HCT116 (cell line): ENCODE data around the gene HECW1. TPM values are rescaled to one million over a fixed set of nuclear protein-coding genes. Genes with fewer than 3 reads are reported as not detected.

Experiments
- ATAC-seq: fragments of 200-7000 bp; cut with Tn5 transposase; 2 replicates; pipeline ENCODE4 v1.9.1; 2020; ENCODE audit warnings: mild to moderate bottlenecking, moderate library complexity
- BruUV-seq: library from RNA; stranded (reverse); fragments of 400-500 nt; replicated peaks from 2 replicates; lab custom pipeline; 2021; lab: Mats Ljungman, UMichigan
- CTCF ChIA-PET: fragments of 300-600 bp; sonication (Branson Sonifier 250); formaldehyde crosslinking; loops from one replicate; lab custom pipeline; 2021; ENCODE audit warnings: antibody characterized with exemption; lab: Charles Lee
- POLR2A ChIA-PET: fragments of 300-600, 350-600 bp; sonication (Branson Sonifier 250); formaldehyde crosslinking; loops from one replicate; lab custom pipeline; 2021; ENCODE audit warnings: antibody characterized with exemption; lab: Charles Lee
- RAD21 ChIA-PET, 2 experiments: fragments of 300-600 bp; sonication (Branson Sonifier 250); formaldehyde crosslinking; loops; one replicate each; lab custom pipeline; 2023; ENCODE audit warnings: low total read pairs in 2 of 2; ENCODE audit not compliant: uncharacterized antibody in 2 of 2, unreplicated experiment in 2 of 2, low non-redundant PET in 1 of 2; lab: Charles Lee
- DNase-seq: peaks from one replicate; pipeline ENCODE4 v3.0.0-alpha.2; 2010; ENCODE audit warnings: low read depth, low spot score
- H2AFZ ChIP-seq: fragments of 200-600 bp; shearing (Covaris generic), sonication (generic); 2 replicates; pipeline ENCODE4 v1.6.1; 2017; ENCODE audit warnings: low read depth, mixed run types, mixed read lengths, antibody characterized with exemption, low read length; ENCODE audit not compliant: poor library complexity, severe bottlenecking
- H3K27ac ChIP-seq: 2 replicates; pipeline ENCODE4 v1.5.1; 2012; ENCODE audit warnings: low read depth, low read length
- H3K27me3 ChIP-seq: fragments of 200-600 bp; sonication (generic); 2 replicates; pipeline ENCODE4 v1.6.1; 2016; ENCODE audit warnings: mixed run types, low read length, mixed read lengths; ENCODE audit not compliant: insufficient read depth
- H3K36me3 ChIP-seq, 2 experiments: fragments of 200-500 bp in 1 of 2; fragments of 200-600 bp in 1 of 2; sonication (Bioruptor generic) in 1 of 2; sonication (generic) in 1 of 2; 2 replicates each; pipeline versions ENCODE4 v1.5.1 to v1.6.1; 2014 to 2016; ENCODE audit warnings: low read length in 2 of 2, inconsistent platforms in 1 of 2, mixed read lengths in 1 of 2, mixed run types in 1 of 2; ENCODE audit not compliant: insufficient read depth in 2 of 2, control insufficient read depth in 1 of 2
- H3K4me1 ChIP-seq, 2 experiments: fragments of 200-600 bp in 1 of 2; sonication (generic) in 1 of 2; 2 replicates each; pipeline versions ENCODE4 v1.5.1 to v1.6.1; 2012 to 2017; ENCODE audit warnings: low read length in 2 of 2, inconsistent platforms in 1 of 2, mild to moderate bottlenecking in 1 of 2, mixed read lengths in 1 of 2, mixed run types in 1 of 2, moderate library complexity in 1 of 2; ENCODE audit not compliant: insufficient read depth in 2 of 2, control insufficient read depth in 1 of 2
- H3K4me2 ChIP-seq: fragments of 200-600 bp; sonication (generic); 2 replicates; pipeline ENCODE4 v1.6.1; 2017; ENCODE audit warnings: mixed run types, low read length, mixed read lengths
- H3K4me3 ChIP-seq, 2 experiments: fragments of 200-600 bp in 1 of 2; sonication (generic) in 1 of 2; replicated peaks in 1 of 2; 2 replicates each; pipeline ENCODE4 v1.5.1; 2011 to 2016; ENCODE audit warnings: low read length in 2 of 2, control low read depth in 1 of 2, low read depth in 1 of 2, mild to moderate bottlenecking in 1 of 2, mixed read lengths in 1 of 2, mixed run types in 1 of 2
- H3K79me2 ChIP-seq: fragments of 200-600 bp; sonication (generic); 2 replicates; pipeline ENCODE4 v1.6.1; 2017; ENCODE audit warnings: mild to moderate bottlenecking, mixed run types, low read length, moderate library complexity, mixed read lengths; ENCODE audit not compliant: insufficient read depth
- H3K9ac ChIP-seq: fragments of 200-600 bp; sonication (generic); 2 replicates; pipeline ENCODE4 v1.6.1; 2016; ENCODE audit warnings: low read length, mixed read lengths
- H3K9me2 ChIP-seq: fragments of 200-600 bp; sonication (generic), shearing (Covaris generic); 2 replicates; pipeline ENCODE4 v1.6.1; 2017; ENCODE audit warnings: mixed run types, mild to moderate bottlenecking, moderate library complexity; ENCODE audit not compliant: insufficient read depth
- H3K9me3 ChIP-seq, 2 experiments: fragments of 200-500 bp in 1 of 2; fragments of 200-600 bp in 1 of 2; sonication (Bioruptor generic) in 1 of 2; sonication (generic) in 1 of 2; 2 replicates each; pipeline ENCODE4 v1.6.1; 2014 to 2017; ENCODE audit warnings: low read length in 2 of 2, mixed read lengths in 2 of 2, inconsistent platforms in 1 of 2, low read depth in 1 of 2, mild to moderate bottlenecking in 1 of 2, mixed run types in 1 of 2, moderate library complexity in 1 of 2; ENCODE audit not compliant: control insufficient read depth in 1 of 2, insufficient read depth in 1 of 2
- H4K20me1 ChIP-seq: fragments of 200-600 bp; sonication (generic), shearing (Covaris generic); 2 replicates; pipeline ENCODE4 v1.6.1; 2017; ENCODE audit warnings: mixed run types, mild to moderate bottlenecking, moderate library complexity; ENCODE audit not compliant: insufficient read depth
- ATF3 ChIP-seq: IDR thresholded peaks from 2 replicates; pipeline ENCODE4 v1.6.1; 2012
- CEBPB ChIP-seq: IDR thresholded peaks from 2 replicates; pipeline ENCODE4 v1.6.1; 2012; ENCODE audit warnings: low read depth
- ELF1 ChIP-seq: IDR thresholded peaks from 2 replicates; pipeline ENCODE4 v1.6.1; 2012; ENCODE audit warnings: low read depth, borderline replicate concordance
- EZH2phosphoT487 ChIP-seq: fragments of 200-600 bp; IDR thresholded peaks from 2 replicates; pipeline ENCODE4 v1.6.1; 2018; ENCODE audit warnings: antibody characterized with exemption, borderline replicate concordance
- FOSL1 ChIP-seq: IDR thresholded peaks from 2 replicates; pipeline ENCODE4 v1.6.1; 2012; ENCODE audit warnings: low read depth
- JUND ChIP-seq: IDR thresholded peaks from 2 replicates; pipeline ENCODE4 v1.6.1; 2012
- POLR2A ChIP-seq: IDR thresholded peaks from 2 replicates; pipeline ENCODE4 v1.7.0; 2011; ENCODE audit warnings: borderline replicate concordance; ENCODE audit not compliant: insufficient read depth, insufficient read length; ENCODE audit errors: extremely low read depth
- POLR2AphosphoS5 ChIP-seq: IDR thresholded peaks from 2 replicates; pipeline ENCODE4 v1.6.1; 2011; ENCODE audit warnings: mild to moderate bottlenecking, low read depth, low read length, moderate library complexity
- RAD21 ChIP-seq: IDR thresholded peaks from 2 replicates; pipeline ENCODE4 v1.6.1; 2012; ENCODE audit warnings: low read depth, mild to moderate bottlenecking
- REST ChIP-seq: IDR thresholded peaks from 2 replicates; pipeline ENCODE4 v1.6.1; 2012; ENCODE audit warnings: low read depth
- SP1 ChIP-seq: IDR thresholded peaks from 2 replicates; pipeline ENCODE4 v1.6.1; 2012; ENCODE audit warnings: low read depth
- SRF ChIP-seq: IDR thresholded peaks from 2 replicates; pipeline ENCODE4 v1.6.1; 2012; ENCODE audit warnings: low read depth
- ZBTB33 ChIP-seq: IDR thresholded peaks from 2 replicates; pipeline ENCODE4 v1.6.1; 2011; ENCODE audit warnings: mild to moderate bottlenecking, low read length, moderate library complexity; ENCODE audit not compliant: insufficient replicate concordance; ENCODE audit errors: extremely low read depth
- intact Hi-C: fragments of 100-400 bp; cut with micrococcal nuclease; formaldehyde crosslinking; loops from 2 replicates; pipeline ENCODE4 v1.10.0; 2022
- total RNA-seq: library from RNA; stranded (reverse); gene quantifications from one replicate; pipeline ENCODE4 v1.2.1, GENCODE V29; 2021; ENCODE audit not compliant: unreplicated experiment

HECW1 gene
- total RNA-seq, 1 experiment from 2014 or later = 5.6 TPM

GRCh38 chr7:43489257-43489656 is 376.8 kb downstream of the HECW1 start:
- intact Hi-C loops = no loop called here
- no peak overlapping the region for H2AFZ ChIP-seq
- H3K27ac ChIP-seq = no peak overlapping the region
- H3K9me2 ChIP-seq = no peaks in the 10 kb centered on the region; the same call in 1 of the 2 replicates
- H4K20me1 ChIP-seq = no peaks in the 10 kb centered on the region
- no peak for DNase-seq
- H3K4me1 ChIP-seq = no peaks in the 10 kb centered on the region; a peak in 1 of 4 replicates
- H3K9me3 ChIP-seq = no peaks in the 10 kb centered on the region
- ChIA-PET RAD21 (no interaction called here), CTCF (no interaction called here), POLR2A (interaction anchor here (0.5 kb wide), 1 partner anchor 240 kb away, joined by 3 read pairs; the partner anchor contains the start of gene COA1)
- H3K27me3 ChIP-seq = no peaks in the 10 kb centered on the region
- no peaks in the 10 kb centered on the region for H3K79me2 ChIP-seq
- TF ChIP-seq SRF (no peak), ATF3 (no peak), ELF1 (no peak), POLR2A (no peak), EZH2phosphoT487 (no peak), RAD21 (no peak), REST (no peak), CEBPB (no peak), FOSL1 (no peak), JUND (no peak), POLR2AphosphoS5 (no peak), SP1 (no peak), ZBTB33 (no peak)
- BruUV-seq = no TSS peak
- no peak overlapping the region for H3K4me3 ChIP-seq
- H3K36me3 ChIP-seq = no peaks in the 10 kb centered on the region
- ATAC-seq = no peak
- H3K9ac ChIP-seq = no peak overlapping the region
- no peak overlapping the region for H3K4me2 ChIP-seq
